ENCODE data around the gene MAP3K7. TPM values are rescaled to one million over a fixed set of nuclear protein-coding genes. Genes with fewer than 3 reads are reported as not detected.

Gene MAP3K7
- total and polyA plus RNA-seq, 2 of the 13 experiments (the other 11 are each of a cell fraction or from before 2014, with no cell fraction given), result 24.1 to 24.4 TPM

- WGBS (ENCODE audit: low lambda C conversion rate), result 96% methylated on average over 3 of the region's 3 CpGs
- no TSS peak for BruUV-seq (replicated peaks)
- CTCF ChIA-PET (ENCODE audit: low intra/inter-chr PET ratio, low total read pairs), result no interaction called here
These were observed 45.7 kb downstream of the MAP3K7 start for GRCh38 chr6:90541221-90541620.

GRCh38 chr6:90538278-90539046 lies 48.4 kb downstream of the MAP3K7 start:
- no peak overlapping the region for H2AFZ ChIP-seq (ENCODE audit: low read length)
- H3K27me3 ChIP-seq (ENCODE audit: control insufficient read depth in 1 of 2, insufficient read depth in 2 of 2, low read length in 2 of 2), result no peaks in the 10 kb centered on the region
- no peaks in the 10 kb centered on the region for H3K9me3 ChIP-seq (ENCODE audit: low read length)
- no peak overlapping the region for H3K27ac ChIP-seq (ENCODE audit: extremely low read length, insufficient read depth, low read length)
- H4K20me1 ChIP-seq (ENCODE audit: insufficient read depth, low read length), result no peaks in the 10 kb centered on the region
- no peak overlapping the region for H3K9ac ChIP-seq (ENCODE audit: insufficient read depth, low read depth, low read length)
- no peak overlapping the region for H3K4me3 ChIP-seq (replicated peaks in 1 of 3; ENCODE audit: insufficient read depth in 1 of 3, low read depth in 2 of 3, low read length in 3 of 3)
- DNase-seq (ENCODE audit: low spot score), result no peak
- FAIRE-seq, result no peak
- WGBS (ENCODE audit: low lambda C conversion rate), result 94% methylated on average over 4 of the region's 4 CpGs
- CTCF ChIA-PET (ENCODE audit: low intra/inter-chr PET ratio, low total read pairs), result no interaction called here
- no peaks in the 10 kb centered on the region for H3K4me1 ChIP-seq (ENCODE audit: insufficient read depth, low read length)
- in situ Hi-C loops (cut with HindIII; ENCODE audit: extremely low pct_ligation_motif_present, low pct_unique_long_range_greater_than_20kb), result no loop called here
- intact Hi-C loops (cut with micrococcal nuclease; ENCODE audit: unreplicated experiment), result no loop called here
- no peaks in the 10 kb centered on the region for H3K79me2 ChIP-seq (ENCODE audit: insufficient read depth, low read length)
- H3K36me3 ChIP-seq (replicated peaks in 1 of 2; ENCODE audit: control insufficient read depth in 1 of 2, insufficient read depth in 2 of 2, low read length in 2 of 2), result peaks cover 3% of the 10 kb centered on the region in 2 experiments; a peak in 3 of 5 replicates
- ATAC-seq, result no peak
- POLR2A ChIA-PET, result no interaction called here
- H3K4me2 ChIP-seq (ENCODE audit: low read depth, low read length), result no peak overlapping the region
- no TSS peak for BruUV-seq (replicated peaks)
- TF ChIP-seq LBX2 (CRISPR knock-in tag; IDR thresholded peaks at IDR 0.05; ENCODE audit: borderline replicate concordance), result no peak
- TF ChIP-seq ZNF276 (CRISPR knock-in tag; IDR thresholded peaks at IDR 0.05; ENCODE audit: low read depth), result no peak
- TF ChIP-seq MYPOP (CRISPR knock-in tag; IDR thresholded peaks at IDR 0.05), result no peak
- TF ChIP-seq ZNF281 (CRISPR knock-in tag; IDR thresholded peaks at IDR 0.05; ENCODE audit: borderline replicate concordance), result no peak

More at GRCh38 chr6:90541221-90541620, 45.7 kb downstream of the MAP3K7 start:
- POLR2A ChIA-PET, result no interaction called here
- Histone ChIP-seq H4K20me1 (ENCODE audit: insufficient read depth, low read length) (no peaks in the 10 kb centered on the region), H3K9me3 (ENCODE audit: low read length) (no peaks in the 10 kb centered on the region), H3K27ac (ENCODE audit: extremely low read length, insufficient read depth, low read length) (no peak overlapping the region), H3K4me2 (ENCODE audit: low read depth, low read length) (no peak overlapping the region), H3K4me3 (replicated peaks in 1 of 3; ENCODE audit: insufficient read depth in 1 of 3, low read depth in 2 of 3, low read length in 3 of 3) (no peak overlapping the region), H3K27me3 (ENCODE audit: control insufficient read depth in 1 of 2, insufficient read depth in 2 of 2, low read length in 2 of 2) (no peaks in the 10 kb centered on the region), H2AFZ (ENCODE audit: low read length) (no peak overlapping the region), H3K36me3 (replicated peaks in 1 of 2; ENCODE audit: control insufficient read depth in 1 of 2, insufficient read depth in 2 of 2, low read length in 2 of 2) (peaks cover 8% of the 10 kb centered on the region in 2 experiments; a peak in 4 of 5 replicates), H3K9ac (ENCODE audit: insufficient read depth, low read depth, low read length) (no peak overlapping the region), H3K4me1 (ENCODE audit: insufficient read depth, low read length) (no peaks in the 10 kb centered on the region), H3K79me2 (ENCODE audit: insufficient read depth, low read length) (no peaks in the 10 kb centered on the region)
- ATAC-seq, result no peak
- TF ChIP-seq MXD1 (CRISPR knock-in tag; IDR thresholded peaks at IDR 0.05) (no peak), MAFK (conservative IDR thresholded peaks at IDR 0.05 in 1 of 2, IDR thresholded peaks at IDR 0.05 in 1 of 2; ENCODE audit: low read length in 2 of 2) (peak in 1 of 2 experiments; percentile 25; a peak in 2 of 4 replicates)
- FAIRE-seq, result no peak
- DNase-seq (ENCODE audit: low spot score), result no peak
- intact Hi-C loops (cut with micrococcal nuclease; ENCODE audit: unreplicated experiment), result no loop called here
- in situ Hi-C loops (cut with HindIII; ENCODE audit: extremely low pct_ligation_motif_present, low pct_unique_long_range_greater_than_20kb), result no loop called here
